Measurements from ENCODE around the gene GDNF. TPM values are rescaled to one million over a fixed set of nuclear protein-coding genes. Genes with fewer than 3 reads are reported as not detected.

The GDNF gene
- total RNA-seq, 1 donor from 2014 or later = 0.51 TPM

GRCh38 chr5:37811866-37812265 is 28.0 kb downstream of the GDNF start:
- Mint-ChIP-seq H3K4me1 (ENCODE audit: low read depth, unreplicated experiment) (peaks cover 7% of the 10 kb centered on the region), H3K4me3 (ENCODE audit: unreplicated experiment) (no peak overlapping the region), H3K9me3 (ENCODE audit: unreplicated experiment) (peaks cover 4% of the 10 kb centered on the region), H3K36me3 (ENCODE audit: unreplicated experiment) (peaks cover 6% of the 10 kb centered on the region), H3K27me3 (ENCODE audit: unreplicated experiment) (peaks cover 5% of the 10 kb centered on the region), H3K27ac (ENCODE audit: unreplicated experiment) (no peak overlapping the region)
- TF ChIP-seq CTCF (IDR thresholded peaks at IDR 0.05; ENCODE audit: partially characterized antibody, unreplicated experiment) = no peak
- DNase-seq = no peak

- Mint-ChIP-seq H3K27ac (ENCODE audit: unreplicated experiment) (no peak overlapping the region), H3K9me3 (ENCODE audit: unreplicated experiment) (peaks cover 4% of the 10 kb centered on the region), H3K27me3 (ENCODE audit: unreplicated experiment) (no peaks in the 10 kb centered on the region), H3K4me1 (ENCODE audit: low read depth, unreplicated experiment) (no peaks in the 10 kb centered on the region), H3K4me3 (ENCODE audit: unreplicated experiment) (no peak overlapping the region), H3K36me3 (ENCODE audit: unreplicated experiment) (no peaks in the 10 kb centered on the region)
- TF ChIP-seq CTCF (IDR thresholded peaks at IDR 0.05; ENCODE audit: partially characterized antibody, unreplicated experiment) = no peak
- no peak for DNase-seq
These were observed 29.5 kb downstream of the GDNF start for GRCh38 chr5:37810311-37810710.

GRCh38 chr5:37808945-37809344 is 30.9 kb downstream of the GDNF start:
- TF ChIP-seq CTCF (IDR thresholded peaks at IDR 0.05; ENCODE audit: partially characterized antibody, unreplicated experiment) = no peak
- no peak for DNase-seq
- Mint-ChIP-seq H3K9me3 (ENCODE audit: unreplicated experiment) (peaks cover 4% of the 10 kb centered on the region), H3K27me3 (ENCODE audit: unreplicated experiment) (no peaks in the 10 kb centered on the region), H3K27ac (ENCODE audit: unreplicated experiment) (no peak overlapping the region), H3K4me1 (ENCODE audit: low read depth, unreplicated experiment) (no peaks in the 10 kb centered on the region), H3K4me3 (ENCODE audit: unreplicated experiment) (no peak overlapping the region), H3K36me3 (ENCODE audit: unreplicated experiment) (no peaks in the 10 kb centered on the region)

- peaks cover 4% of the 10 kb centered on the region for H3K9me3 Mint-ChIP-seq (ENCODE audit: unreplicated experiment)
- TF ChIP-seq CTCF (IDR thresholded peaks at IDR 0.05; ENCODE audit: partially characterized antibody, unreplicated experiment) = no peak
- no peak overlapping the region for H3K4me3 Mint-ChIP-seq (ENCODE audit: unreplicated experiment)
- H3K36me3 Mint-ChIP-seq (ENCODE audit: unreplicated experiment) = no peaks in the 10 kb centered on the region
- H3K27me3 Mint-ChIP-seq (ENCODE audit: unreplicated experiment) = no peaks in the 10 kb centered on the region
- no peaks in the 10 kb centered on the region for H3K4me1 Mint-ChIP-seq (ENCODE audit: low read depth, unreplicated experiment)
- no peak overlapping the region for H3K27ac Mint-ChIP-seq (ENCODE audit: unreplicated experiment)
- DNase-seq = no peak
These were observed 32.1 kb downstream of the GDNF start for GRCh38 chr5:37807621-37808301.

- Mint-ChIP-seq H3K9me3 (ENCODE audit: unreplicated experiment) (peaks cover 4% of the 10 kb centered on the region), H3K27me3 (ENCODE audit: unreplicated experiment) (no peaks in the 10 kb centered on the region), H3K27ac (ENCODE audit: unreplicated experiment) (no peak overlapping the region), H3K4me1 (ENCODE audit: low read depth, unreplicated experiment) (no peaks in the 10 kb centered on the region), H3K4me3 (ENCODE audit: unreplicated experiment) (no peak overlapping the region), H3K36me3 (ENCODE audit: unreplicated experiment) (no peaks in the 10 kb centered on the region)
- DNase-seq = no peak
- TF ChIP-seq CTCF (IDR thresholded peaks at IDR 0.05; ENCODE audit: partially characterized antibody, unreplicated experiment) = no peak
These were observed 32.8 kb downstream of the GDNF start for GRCh38 chr5:37807015-37807414.

Measured in glutamatergic neuron (in vitro differentiated cells).